H1 (cell line): ENCODE results near the gene ABL1. TPM values are rescaled to one million over a fixed set of nuclear protein-coding genes. Genes with fewer than 3 reads are reported as not detected.

ENCODE experiments used
- CTCF ChIA-PET: fragments of 300-600 bp; sonication (Branson Sonifier 250); formaldehyde crosslinking; loops from one replicate; lab custom pipeline; 2021; ENCODE audit not compliant: partially characterized antibody; lab: Charles Lee
- POLR2A ChIA-PET: fragments of 300-600 bp; sonication (Branson Sonifier 250); formaldehyde crosslinking; loops from one replicate; lab custom pipeline; 2021; ENCODE audit warnings: inconsistent platforms; ENCODE audit not compliant: partially characterized antibody; lab: Charles Lee
- DNase-seq, 2 experiments: peaks; one replicate each; pipeline versions ENCODE4 v3.0.0 to v3.0.0-alpha.2; 2010 to 2022; ENCODE audit warnings: low spot score in 2 of 2, low read depth in 1 of 2, mixed read lengths in 1 of 2
- FAIRE-seq: peaks from 2 replicates; lab custom pipeline; 2011; peaks lifted over from hg19 to GRCh38; lab: Jason Lieb, UNC
- H2AFZ ChIP-seq: 2 replicates; pipeline ENCODE4 v1.8.1; 2012; ENCODE audit warnings: low read length, inconsistent platforms
- H2AK5ac ChIP-seq: 2 replicates; pipeline ENCODE4 v1.6.1; 2013; ENCODE audit warnings: low read depth, low read length
- H2BK120ac ChIP-seq: replicated peaks from 2 replicates; pipeline ENCODE3; 2013; ENCODE audit warnings: low read depth, low read length, inconsistent platforms
- H2BK12ac ChIP-seq: 2 replicates; pipeline ENCODE4 v1.6.1; 2013; ENCODE audit warnings: low read depth, low read length
- H2BK15ac ChIP-seq: 2 replicates; pipeline ENCODE4 v1.6.1; 2013; ENCODE audit warnings: low read length
- H2BK20ac ChIP-seq: 2 replicates; pipeline ENCODE4 v1.6.1; 2013; ENCODE audit warnings: low read length
- H2BK5ac ChIP-seq: 2 replicates; pipeline ENCODE4 v1.6.1; 2013; ENCODE audit warnings: low read depth, low read length
- H3K14ac ChIP-seq: 2 replicates; pipeline ENCODE4 v1.6.1; 2013; ENCODE audit warnings: inconsistent platforms; ENCODE audit not compliant: insufficient read length
- H3K18ac ChIP-seq: 2 replicates; pipeline ENCODE4 v1.6.1; 2013; ENCODE audit warnings: low read length; ENCODE audit errors: extremely low read depth
- H3K23ac ChIP-seq: 2 replicates; pipeline ENCODE4 v1.6.1; 2013; ENCODE audit warnings: inconsistent platforms; ENCODE audit not compliant: insufficient read length
- H3K23me2 ChIP-seq: 2 replicates; pipeline ENCODE4 v1.6.1; 2013; ENCODE audit warnings: low read depth, low read length
- H3K27ac ChIP-seq: 2 replicates; pipeline ENCODE4 v1.6.1; 2011; ENCODE audit warnings: low read depth, low read length, inconsistent platforms
- H3K27me3 ChIP-seq, 4 experiments: replicated peaks in 1 of 4; 1 replicate in 1 of 4; 2 replicates in 3 of 4; pipeline versions ENCODE4 v1.6.1 to v1.8.1; 2011 to 2013; ENCODE audit warnings: low read length in 3 of 4, mild to moderate bottlenecking in 3 of 4, inconsistent platforms in 2 of 4, mixed read lengths in 2 of 4, moderate library complexity in 1 of 4; ENCODE audit not compliant: control insufficient read depth in 3 of 4, insufficient read depth in 3 of 4; ENCODE audit errors: extremely low read depth in 1 of 4
- H3K36me3 ChIP-seq, 4 experiments: 2 replicates each; pipeline versions ENCODE4 v1.6.1 to v1.8.1; 2011 to 2013; ENCODE audit warnings: mild to moderate bottlenecking in 4 of 4, low read length in 3 of 4, moderate library complexity in 2 of 4, control low read depth in 1 of 4, inconsistent platforms in 1 of 4; ENCODE audit not compliant: insufficient read depth in 4 of 4, control insufficient read depth in 2 of 4
- H3K4ac ChIP-seq: replicated peaks from 2 replicates; pipeline ENCODE3; 2013; ENCODE audit warnings: low read length, low read depth, mixed read lengths, inconsistent platforms; ENCODE audit not compliant: insufficient read length
- H3K4me1 ChIP-seq, 4 experiments: replicated peaks in 1 of 4; 1 replicate in 1 of 4; 2 replicates in 3 of 4; pipeline versions ENCODE4 v1.6.1 to v1.8.1; 2011 to 2013; ENCODE audit warnings: low read length in 3 of 4, inconsistent platforms in 2 of 4, mixed read lengths in 1 of 4; ENCODE audit not compliant: insufficient read depth in 4 of 4, control insufficient read depth in 3 of 4
- H3K4me2 ChIP-seq, 2 experiments: 2 replicates each; pipeline versions ENCODE4 v1.6.1 to v1.8.1; 2011 to 2013; ENCODE audit warnings: low read depth in 2 of 2, low read length in 2 of 2, control low read depth in 1 of 2, inconsistent platforms in 1 of 2, mild to moderate bottlenecking in 1 of 2; ENCODE audit not compliant: insufficient read depth in 1 of 2
- H3K4me3 ChIP-seq, 4 experiments: fragments of 200-600, 300-600 bp in 1 of 4; sonication (generic), shearing (Covaris generic), sonication (Bioruptor Twin) in 1 of 4; 2 replicates each; pipeline versions ENCODE4 v1.5.1 to v1.8.1; 2011 to 2016; ENCODE audit warnings: low read length in 4 of 4, low read depth in 3 of 4, control low read depth in 2 of 4, inconsistent platforms in 2 of 4, mild to moderate bottlenecking in 2 of 4, mixed read lengths in 1 of 4, moderate library complexity in 1 of 4; ENCODE audit not compliant: insufficient read depth in 2 of 4; ENCODE audit errors: extremely low read depth in 1 of 4
- H3K56ac ChIP-seq: replicated peaks from 2 replicates; pipeline ENCODE3; 2013; ENCODE audit warnings: low read depth, mild to moderate bottlenecking, mixed read lengths, low read length, inconsistent platforms; ENCODE audit not compliant: insufficient read length
- H3K79me1 ChIP-seq: 2 replicates; pipeline ENCODE4 v1.6.1; 2013; ENCODE audit warnings: low read depth, low read length, control low read depth
- H3K79me2 ChIP-seq, 2 experiments: 2 replicates each; pipeline versions ENCODE4 v1.6.1 to v1.8.1; 2012 to 2013; ENCODE audit warnings: low read length in 2 of 2, mild to moderate bottlenecking in 2 of 2, inconsistent platforms in 1 of 2; ENCODE audit not compliant: insufficient read depth in 2 of 2, control insufficient read depth in 1 of 2
- H3K9ac ChIP-seq, 4 experiments: replicated peaks in 1 of 4; 1 replicate in 1 of 4; 2 replicates in 3 of 4; pipeline versions ENCODE4 v1.6.1 to v1.8.1; 2011 to 2013; ENCODE audit warnings: low read depth in 3 of 4, low read length in 3 of 4, control low read depth in 2 of 4, mild to moderate bottlenecking in 2 of 4, moderate library complexity in 2 of 4, inconsistent platforms in 1 of 4; ENCODE audit errors: extremely low read depth in 1 of 4
- H3K9me3 ChIP-seq, 2 experiments: 2 replicates each; pipeline versions ENCODE4 v1.6.1 to v1.8.1; 2012 to 2013; ENCODE audit warnings: mild to moderate bottlenecking in 2 of 2, moderate library complexity in 2 of 2, control low read depth in 1 of 2, inconsistent platforms in 1 of 2, low read depth in 1 of 2, low read length in 1 of 2, mixed read lengths in 1 of 2; ENCODE audit not compliant: insufficient read depth in 2 of 2
- H4K20me1 ChIP-seq, 2 experiments: replicated peaks in 1 of 2; 2 replicates each; pipeline versions ENCODE3 to v1.8.1; 2011 to 2013; ENCODE audit warnings: inconsistent platforms in 2 of 2, low read length in 2 of 2, mild to moderate bottlenecking in 1 of 2; ENCODE audit not compliant: insufficient read depth in 2 of 2, control insufficient read depth in 1 of 2
- H4K5ac ChIP-seq: 2 replicates; pipeline ENCODE4 v1.6.1; 2013; ENCODE audit warnings: low read length, low read depth, mixed read lengths, inconsistent platforms; ENCODE audit not compliant: insufficient read length
- H4K8ac ChIP-seq: 2 replicates; pipeline ENCODE4 v1.8.0; 2013; ENCODE audit warnings: mild to moderate bottlenecking, moderate library complexity, low read length, inconsistent platforms; ENCODE audit not compliant: insufficient read depth; ENCODE audit errors: extremely low read depth
- H4K91ac ChIP-seq: replicated peaks from 2 replicates; pipeline ENCODE3; 2013; ENCODE audit warnings: low read length, mixed read lengths, inconsistent platforms; ENCODE audit not compliant: insufficient read length
- ATF2 ChIP-seq: IDR thresholded peaks from 2 replicates; pipeline ENCODE4 v1.6.1; 2012; ENCODE audit warnings: low read length, inconsistent platforms
- USF2 ChIP-seq: IDR thresholded peaks from 2 replicates; pipeline ENCODE4 v1.6.1; 2011; ENCODE audit warnings: low read length, improper control_type of control experiment
- WGBS, 2 experiments: shearing (Covaris generic) in 1 of 2; methylation state at CpG; one replicate each; pipeline versions ENCODE4 v1.1.6 to v1.1.7; 2013 to 2015; ENCODE audit warnings: low lambda C conversion rate in 2 of 2, mixed read lengths in 2 of 2, inconsistent platforms in 1 of 2, low coverage in 1 of 2, missing lambda C conversion rate in 1 of 2; ENCODE audit not compliant: insufficient replicate concordance in 2 of 2, insufficient coverage in 1 of 2, insufficient read length in 1 of 2; ENCODE audit errors: extremely low coverage in 1 of 2, missing lambda C conversion rate in 1 of 2; 5-methylcytosine and 5-hydroxymethylcytosine counted together
- polyA plus RNA-seq, 7 experiments: library from polyadenylated mRNA; depleted of rRNA in 3 of 7; stranded (reverse) in 5 of 7; unstranded in 2 of 7; fragments of >200 nt in 5 of 7; fragments of 200-250 nt in 2 of 7; gene quantifications; 1 replicate in 5 of 7; 2 replicates in 1 of 7; 4 replicates in 1 of 7; pipeline versions ENCODE4 v1.2.1 to v1.2.3, GENCODE V29; 2011 to 2013; ENCODE audit warnings: missing spikeins in 2 of 7, mixed read lengths in 2 of 7
- total RNA-seq: library from RNA; stranded (reverse); fragmentation: NEBNext Ultra II Directional; extraction: Animal tissue kit (Norgen Biotek cat#: 25700); gene quantifications from 2 replicates; pipeline ENCODE4 v1.2.1, GENCODE V29; 2021

Gene ABL1
- total and polyA plus RNA-seq, 2 of the 8 experiments (the other 6 are each of a cell fraction or from before 2014, with no cell fraction given), result 35.3 to 104 TPM

GRCh38 chr9:130872093-130872492 lies 37.0 kb downstream of the ABL1 start:
- WGBS, 2 experiments, result 92% methylated on average over 15 of the region's 15 CpGs; no CpG with 5 or more reads in 1 of the 2 experiments
- CTCF ChIA-PET, result interaction anchor here (0.9 to 12.4 kb wide), 8 partner anchors 9 to 175 kb away, joined by 3 to 317 read pairs (median 6); partner anchors contain the start of gene QRFP
- no peak overlapping the region for H3K4ac ChIP-seq

More at GRCh38 chr9:130872093-130872492, 37.0 kb downstream of the ABL1 start:
- Histone ChIP-seq H2BK15ac (no peak overlapping the region), H4K20me1 (peaks cover 2 to 10% of the 10 kb centered on the region in 2 experiments), H3K27ac (no peak overlapping the region), H3K79me1 (peaks cover 7% of the 10 kb centered on the region), H3K4me1 (no peaks in the 10 kb centered on the region), H3K4me2 (no peak overlapping the region), H3K56ac (no peak overlapping the region), H4K91ac (no peak overlapping the region), H3K4me3 (no peak overlapping the region), H3K23me2 (no peaks in the 10 kb centered on the region), H2BK120ac (no peak overlapping the region), H3K14ac (no peak overlapping the region), H3K9me3 (no peaks in the 10 kb centered on the region), H3K23ac (no peak overlapping the region), H2BK5ac (no peak overlapping the region), H2AFZ (no peak overlapping the region), H4K8ac (no peak overlapping the region), H3K9ac (no peak overlapping the region), H3K18ac (no peak overlapping the region), H2AK5ac (no peak overlapping the region), H3K79me2 (peaks cover 4 to 29% of the 10 kb centered on the region in 2 experiments; a peak in 3 of 4 replicates), H2BK12ac (no peak overlapping the region), H3K36me3 (peaks cover 25 to 45% (median 42%) of the 10 kb centered on the region in 4 experiments), H3K27me3 (no peaks in the 10 kb centered on the region), H2BK20ac (no peak overlapping the region), H4K5ac (no peak overlapping the region)
- no peak for TF ChIP-seq ATF2
- no peak for TF ChIP-seq USF2
- DNase-seq (no peak), FAIRE-seq (no peak)
- POLR2A ChIA-PET, result no interaction called here
